HCT116 (cell line): ENCODE measurements around the gene GPC5.

Experiments used
- CBX3 ChIP-seq: IDR thresholded peaks from 2 replicates; pipeline ENCODE4 v1.6.1; 2012; ENCODE audit warnings: low read depth
- CTCF ChIP-seq, 3 experiments: fragments of 200-600 bp in 1 of 3; sonication (generic) in 1 of 3; IDR thresholded peaks in 2 of 3; conservative IDR thresholded peaks in 1 of 3; 2 replicates each; pipeline ENCODE4 v1.5.1; 2012 to 2017; ENCODE audit warnings: low read depth in 2 of 3, low read length in 2 of 3, antibody characterized with exemption in 1 of 3, borderline replicate concordance in 1 of 3, control low read depth in 1 of 3, mild to moderate bottlenecking in 1 of 3, mixed read lengths in 1 of 3, mixed run types in 1 of 3, moderate library complexity in 1 of 3; ENCODE audit not compliant: insufficient read depth in 1 of 3
- EZH2 ChIP-seq: fragments of 200-600 bp; sonication (generic); IDR thresholded peaks from 2 replicates; pipeline ENCODE4 v1.6.1; 2017; ENCODE audit warnings: antibody characterized with exemption, mixed run types
- EZH2phosphoT487 ChIP-seq: fragments of 200-600 bp; IDR thresholded peaks from 2 replicates; pipeline ENCODE4 v1.6.1; 2018; ENCODE audit warnings: antibody characterized with exemption, borderline replicate concordance
- FOSL1 ChIP-seq: IDR thresholded peaks from 2 replicates; pipeline ENCODE4 v1.6.1; 2012; ENCODE audit warnings: low read depth
- MAX ChIP-seq: IDR thresholded peaks from 2 replicates; pipeline ENCODE4 v1.6.1; 2012
- POLR2A ChIP-seq: IDR thresholded peaks from 2 replicates; pipeline ENCODE4 v1.7.0; 2011; ENCODE audit warnings: borderline replicate concordance; ENCODE audit not compliant: insufficient read depth, insufficient read length; ENCODE audit errors: extremely low read depth
- RAD21 ChIP-seq: IDR thresholded peaks from 2 replicates; pipeline ENCODE4 v1.6.1; 2012; ENCODE audit warnings: low read depth, mild to moderate bottlenecking
- SP1 ChIP-seq: IDR thresholded peaks from 2 replicates; pipeline ENCODE4 v1.6.1; 2012; ENCODE audit warnings: low read depth
- TCF7L2 ChIP-seq: IDR thresholded peaks from 2 replicates; pipeline ENCODE4 v1.7.0; 2011; ENCODE audit warnings: borderline replicate concordance, inconsistent platforms; ENCODE audit not compliant: insufficient read depth, insufficient read length; ENCODE audit errors: extremely low read depth
- YY1 ChIP-seq: IDR thresholded peaks from 2 replicates; pipeline ENCODE4 v1.6.1; 2011; ENCODE audit warnings: low read length, low read depth, moderate library complexity, mild to moderate bottlenecking; ENCODE audit not compliant: insufficient replicate concordance; ENCODE audit errors: extremely low read depth
- ZNF274 ChIP-seq: fragments of 200-500 bp; sonication (Bioruptor generic); IDR thresholded peaks from 2 replicates; pipeline ENCODE4 v1.6.1; 2014; ENCODE audit warnings: mild to moderate bottlenecking, low read depth, low read length, inconsistent platforms

GRCh38 chr13:91482427-91482826 is 84.0 kb downstream of the GPC5 start:
- TF ChIP-seq CTCF (IDR thresholded peaks at IDR 0.05 in 2 of 3, conservative IDR thresholded peaks at IDR 0.05 in 1 of 3; ENCODE audit: borderline replicate concordance in 1 of 3, insufficient read depth in 1 of 3, low read depth in 2 of 3, low read length in 2 of 3) (no peak), POLR2A (no peak), EZH2 (no peak), RAD21 (no peak), EZH2phosphoT487 (no peak), ZNF274 (no peak), FOSL1 (no peak), MAX (no peak), YY1 (no peak), CBX3 (no peak), TCF7L2 (no peak), SP1 (no peak)
